ENCODE measurements around the gene NME7.
"Not testable (repeated sequence)": the region's sequence is repeated elsewhere in the genome, so short reads cannot be mapped to it uniquely, and the experiment has no call there.

NME7 gene

GRCh38 chr1:169342096-169342495 is 25.5 kb downstream of the NME7 start:
- DNase-seq (ENCODE audit: low read depth in 2 of 2) = not testable (repeated sequence)

- DNase-seq (ENCODE audit: low read depth in 2 of 2) = no peak
These were observed 26.7 kb downstream of the NME7 start for GRCh38 chr1:169340882-169341281.

DNA sequence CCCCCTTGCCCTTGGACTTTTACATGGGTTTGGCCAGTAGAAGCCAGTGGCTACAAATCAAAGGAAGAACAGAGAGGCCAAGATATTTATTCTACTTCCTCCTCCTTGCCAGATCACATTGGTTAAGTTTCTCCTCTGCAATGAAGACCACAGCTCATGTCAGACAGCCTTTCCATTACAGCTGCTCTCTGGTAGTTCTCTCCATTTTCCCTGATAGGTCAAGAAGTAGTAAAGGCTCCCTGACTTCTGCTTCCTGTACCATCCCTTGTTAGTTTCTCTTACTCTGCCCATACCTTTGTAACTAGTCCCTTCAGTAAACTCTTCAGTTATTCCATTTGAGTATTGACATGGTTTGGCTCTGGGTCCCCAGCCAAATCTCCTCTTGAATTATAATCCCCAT is 27.8 kb downstream of the NME7 start:
- no peak for DNase-seq (ENCODE audit: low read depth in 2 of 2)

- DNase-seq (ENCODE audit: low read depth in 2 of 2) = no peak
These were observed 29.0 kb downstream of the NME7 start for GRCh38 chr1:169338617-169339016.

GRCh38 chr1:169336947-169337715 is 30.5 kb downstream of the NME7 start:
- not testable (repeated sequence) for DNase-seq (ENCODE audit: low read depth in 2 of 2)

DNA sequence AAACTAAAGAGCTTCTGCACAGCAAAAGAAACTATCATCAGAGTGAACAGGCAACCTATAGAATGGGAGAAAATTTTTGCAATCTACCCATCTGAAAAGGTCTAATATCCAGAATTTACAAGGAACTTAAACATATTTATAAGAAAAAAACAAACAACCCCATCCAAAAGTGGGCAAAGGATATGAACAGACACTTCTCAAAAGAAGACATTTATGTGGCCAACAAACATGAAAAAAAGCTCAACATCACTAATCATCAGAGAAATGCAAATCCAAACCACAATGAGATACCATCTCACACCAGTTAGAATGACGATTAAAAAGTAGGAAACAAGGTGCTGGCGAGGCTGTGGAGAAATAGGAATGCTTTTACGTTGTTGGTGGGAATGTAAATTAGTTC is 32.9 kb downstream of the NME7 start:
- not testable (repeated sequence) for DNase-seq (ENCODE audit: low read depth in 2 of 2)

GRCh38 chr1:169330927-169331326 is 36.7 kb downstream of the NME7 start:
- no peak for DNase-seq (ENCODE audit: low read depth in 2 of 2)

- DNase-seq (ENCODE audit: low read depth in 2 of 2) = no peak
These were observed 38.2 kb downstream of the NME7 start for GRCh38 chr1:169329383-169329782.

DNA sequence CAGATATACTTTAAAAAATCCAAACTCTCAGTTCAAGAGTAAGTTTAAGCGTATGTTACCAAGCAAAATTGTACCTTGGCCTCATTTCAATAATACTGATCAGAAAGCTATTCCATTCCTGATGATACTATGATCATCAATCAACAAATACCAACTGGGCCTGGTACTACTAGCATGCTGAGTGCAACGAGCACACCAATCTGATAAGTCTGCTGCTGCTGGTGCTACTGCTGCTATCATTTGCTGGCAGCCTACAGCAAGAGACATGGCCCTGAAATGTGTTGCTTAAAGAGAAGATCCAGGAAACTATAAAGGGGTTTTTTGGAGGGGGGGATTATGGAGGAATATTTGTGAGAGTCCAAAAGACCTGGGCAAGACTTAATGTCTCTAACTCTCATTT is 39.7 kb downstream of the NME7 start:
- no peak for DNase-seq (ENCODE audit: low read depth in 2 of 2)

GRCh38 chr1:169326956-169327268 is 40.7 kb downstream of the NME7 start:
- DNase-seq (ENCODE audit: low read depth in 2 of 2) = no peak

- DNase-seq (ENCODE audit: low read depth in 2 of 2) = no peak
These were observed 41.2 kb downstream of the NME7 start for GRCh38 chr1:169326261-169326955.

DNA sequence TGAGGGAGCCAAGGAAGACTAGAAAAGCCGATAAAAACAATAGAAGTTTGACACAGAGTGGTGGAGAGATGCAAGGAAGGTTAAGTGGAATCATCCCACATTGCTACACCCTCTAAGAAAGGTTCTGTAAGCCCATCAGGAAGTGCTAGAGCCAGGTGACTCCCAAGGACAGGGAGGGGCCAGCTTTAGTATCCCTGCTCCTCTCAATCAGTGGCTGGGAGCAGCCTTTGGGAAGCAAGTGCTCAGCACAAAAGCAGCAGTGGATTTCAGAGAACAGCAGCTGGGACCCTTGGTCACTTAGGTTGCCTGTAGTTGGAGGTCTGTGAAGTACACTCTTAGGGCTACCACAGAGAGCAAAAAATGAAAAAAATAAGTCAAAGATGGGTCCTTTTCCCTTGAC is 42.5 kb downstream of the NME7 start:
- no peak for DNase-seq (ENCODE audit: low read depth in 2 of 2)

GRCh38 chr1:169322138-169322537 is 45.5 kb downstream of the NME7 start:
- no peak for DNase-seq (ENCODE audit: low read depth in 2 of 2)

DNA sequence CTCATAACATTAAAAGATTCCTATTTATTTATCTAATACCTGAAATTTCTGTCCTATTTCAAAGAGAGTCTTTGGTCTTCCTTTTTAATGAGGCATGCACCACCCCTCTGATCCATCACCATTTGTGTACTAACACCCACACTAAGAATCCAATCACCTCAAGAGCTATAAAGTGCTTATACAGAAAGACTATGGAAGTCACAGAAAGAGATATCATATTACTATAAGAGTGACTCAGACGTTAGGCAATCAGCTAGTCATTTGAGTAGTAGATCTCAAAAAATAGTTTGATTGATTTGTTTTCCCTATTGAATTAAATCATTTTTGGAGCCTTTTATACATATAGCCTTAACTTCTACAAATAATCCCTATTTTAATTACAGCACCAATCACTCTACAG is 46.1 kb downstream of the NME7 start:
- DNase-seq (ENCODE audit: low read depth in 2 of 2) = no peak

DNA sequence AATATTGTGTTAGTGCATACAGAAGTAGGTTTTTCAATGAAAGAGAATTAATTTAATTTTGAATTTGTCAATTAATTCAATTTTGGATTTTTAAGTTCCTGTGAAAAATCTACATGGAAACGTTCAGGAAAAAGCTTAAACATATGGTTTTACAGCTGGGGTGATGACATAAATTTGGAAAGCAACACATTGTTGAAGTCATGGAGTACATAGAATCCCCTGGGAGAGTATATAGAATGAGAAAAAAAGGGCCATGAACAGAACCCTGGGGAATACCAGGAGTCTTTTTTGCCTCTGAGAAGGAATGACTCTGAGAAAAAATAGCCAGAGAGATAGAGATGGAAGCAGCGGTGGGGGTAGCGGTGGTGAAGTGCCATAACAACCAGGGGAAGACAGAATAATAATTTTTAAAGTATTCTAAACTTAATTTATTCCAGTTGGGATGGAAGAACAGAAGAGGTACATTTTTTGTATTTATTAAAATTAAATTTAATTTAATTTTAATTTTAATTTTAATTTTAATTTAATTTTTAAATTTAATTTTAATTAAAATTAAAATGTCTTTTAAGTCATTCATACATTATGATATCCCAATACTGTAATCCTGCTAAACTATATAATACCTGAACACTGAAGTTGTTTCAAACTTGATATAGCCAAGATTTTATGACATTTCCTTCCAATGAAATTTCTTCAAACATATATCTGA is 48.9 kb downstream of the NME7 start:
- no peak for DNase-seq (ENCODE audit: low read depth in 2 of 2)

DNA sequence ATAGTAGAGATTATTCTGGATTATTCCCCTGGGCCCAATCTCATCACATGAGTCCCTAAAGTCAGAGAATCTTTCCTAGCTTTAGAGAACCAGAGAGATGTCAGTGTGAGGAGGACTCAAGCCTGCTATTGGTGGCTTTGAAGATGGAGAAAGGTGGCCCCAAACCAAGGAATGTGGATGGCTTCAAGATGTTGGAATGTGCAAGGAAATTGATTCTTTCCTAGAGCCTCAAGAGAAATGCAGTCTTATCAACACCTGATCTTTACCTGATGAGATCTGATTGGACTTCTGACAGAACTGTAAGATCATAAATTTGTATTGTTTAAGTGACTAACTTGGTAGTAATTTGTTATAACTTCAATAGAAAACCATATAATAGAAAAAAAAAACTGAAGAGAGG is 51.0 kb downstream of the NME7 start:
- DNase-seq (ENCODE audit: low read depth in 2 of 2) = no peak

GRCh38 chr1:169312084-169312954 is 55.3 kb downstream of the NME7 start:
- DNase-seq (ENCODE audit: low read depth in 2 of 2) = peak in 1 of 2 experiments; percentile 1

GRCh38 chr1:169309178-169310166 is 58.1 kb downstream of the NME7 start:
- DNase-seq (ENCODE audit: low read depth in 2 of 2) = no peak

- no peak for DNase-seq (ENCODE audit: low read depth in 2 of 2)
These were observed 59.1 kb downstream of the NME7 start for GRCh38 chr1:169308313-169309039.

DNA sequence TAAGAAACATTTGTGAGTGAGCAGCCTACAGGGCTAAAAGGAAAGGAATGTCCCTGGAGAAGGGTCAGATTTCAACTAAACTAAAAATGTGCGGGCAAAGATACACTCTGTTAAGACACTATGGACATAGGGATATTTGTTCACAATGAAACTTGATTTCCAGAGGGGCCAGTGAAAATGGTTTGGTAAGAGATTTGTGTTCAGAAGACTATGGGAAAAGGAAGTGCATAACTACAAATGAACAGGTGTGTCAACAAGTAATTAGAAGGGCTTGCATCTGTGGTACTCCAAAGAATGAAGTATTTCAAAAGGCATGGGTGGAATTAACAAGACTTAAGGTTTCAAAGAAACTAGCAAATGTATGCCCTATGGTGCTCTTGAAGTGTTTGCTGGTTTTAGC is 60.4 kb downstream of the NME7 start:
- no peak for DNase-seq (ENCODE audit: low read depth in 2 of 2)
